Measurements from ENCODE around the gene CAP1.

GRCh38 chr1:40024671-40025070, 15.9 kb upstream of the CAP1 start:
- TF ChIP-seq POLR2A (IDR thresholded peaks at IDR 0.05) (no peak), CTCF (IDR thresholded peaks at IDR 0.05) (no peak), POLR2AphosphoS5 (IDR thresholded peaks at IDR 0.05) (no peak)
